Measurements from ENCODE around the gene CCDC33. TPM values are rescaled to one million over a fixed set of nuclear protein-coding genes. Genes with fewer than 3 reads are reported as not detected.

CCDC33 gene
- total and polyA plus RNA-seq, 2 donors: 0.39 to 1.4 TPM

- Histone ChIP-seq H3K27ac (ENCODE audit: low read depth in 1 of 2, low read length in 1 of 2) (no peak overlapping the region), H3K4me3 (ENCODE audit: low read length in 2 of 2) (no peak overlapping the region), H3K9me3 (ENCODE audit: control insufficient read depth in 2 of 2, insufficient read depth in 1 of 2, low read length in 1 of 2) (peaks cover 0 to 1% of the 10 kb centered on the region in 2 donors), H3K27me3 (ENCODE audit: control insufficient read depth in 2 of 2, insufficient read depth in 1 of 2, low read length in 1 of 2) (no peaks in the 10 kb centered on the region), H3K4me1 (ENCODE audit: control insufficient read depth in 2 of 2, insufficient read depth in 2 of 2, low read length in 2 of 2) (peaks cover under 1 to 25% of the 10 kb centered on the region in 2 donors), H3K36me3 (ENCODE audit: control insufficient read depth in 2 of 2, insufficient read depth in 2 of 2, low read length in 1 of 2) (peaks cover 0 to 3% of the 10 kb centered on the region in 2 donors)
- no peak for DNase-seq (ENCODE audit: low read depth in 6 of 9, low spot score in 9 of 9)
- 99% methylated on average over 9 of the region's 9 CpGs for WGBS
These were observed 38.8 kb upstream of the CCDC33 start for GRCh38 chr15:74197176-74197965.

- peaks cover 0 to 3% of the 10 kb centered on the region in 2 donors for H3K36me3 ChIP-seq (ENCODE audit: control insufficient read depth in 2 of 2, insufficient read depth in 2 of 2, low read length in 1 of 2)
- H3K27me3 ChIP-seq (ENCODE audit: control insufficient read depth in 2 of 2, insufficient read depth in 1 of 2, low read length in 1 of 2): peaks cover 0 to 5% of the 10 kb centered on the region in 2 donors
- H3K4me3 ChIP-seq (ENCODE audit: low read length in 2 of 2): no peak overlapping the region
- no peaks in the 10 kb centered on the region for H3K9me3 ChIP-seq (ENCODE audit: control insufficient read depth in 2 of 2, insufficient read depth in 1 of 2, low read length in 1 of 2)
- DNase-seq (ENCODE audit: low read depth in 6 of 9, low spot score in 9 of 9): no peak
- H3K27ac ChIP-seq (ENCODE audit: low read depth in 1 of 2, low read length in 1 of 2): no peak overlapping the region
- 97% methylated on average over 6 of the region's 6 CpGs for WGBS
- peaks cover 8 to 39% of the 10 kb centered on the region in 2 donors for H3K4me1 ChIP-seq (ENCODE audit: control insufficient read depth in 2 of 2, insufficient read depth in 2 of 2, low read length in 2 of 2)
These were observed 36.9 kb upstream of the CCDC33 start for GRCh38 chr15:74199297-74199652.

- no peaks in the 10 kb centered on the region for H3K9me3 ChIP-seq (ENCODE audit: control insufficient read depth in 2 of 2, insufficient read depth in 1 of 2, low read length in 1 of 2)
- peaks cover 8 to 50% of the 10 kb centered on the region in 2 donors for H3K4me1 ChIP-seq (ENCODE audit: control insufficient read depth in 2 of 2, insufficient read depth in 2 of 2, low read length in 2 of 2)
- 100% methylated on average over 1 of the region's 1 CpG for WGBS
- H3K4me3 ChIP-seq (ENCODE audit: low read length in 2 of 2): no peak overlapping the region
- H3K36me3 ChIP-seq (ENCODE audit: control insufficient read depth in 2 of 2, insufficient read depth in 2 of 2, low read length in 1 of 2): peaks cover 0 to 2% of the 10 kb centered on the region in 2 donors
- no peak for DNase-seq (ENCODE audit: low read depth in 6 of 9, low spot score in 9 of 9)
- H3K27ac ChIP-seq (ENCODE audit: low read depth in 1 of 2, low read length in 1 of 2): no peak overlapping the region
- peaks cover 0 to 5% of the 10 kb centered on the region in 2 donors for H3K27me3 ChIP-seq (ENCODE audit: control insufficient read depth in 2 of 2, insufficient read depth in 1 of 2, low read length in 1 of 2)
These were observed 35.7 kb upstream of the CCDC33 start for GRCh38 chr15:74200412-74200815.

- Histone ChIP-seq H3K4me3 (ENCODE audit: low read length in 2 of 2) (no peak overlapping the region), H3K27ac (ENCODE audit: low read depth in 1 of 2, low read length in 1 of 2) (no peak overlapping the region), H3K9me3 (ENCODE audit: control insufficient read depth in 2 of 2, insufficient read depth in 1 of 2, low read length in 1 of 2) (no peaks in the 10 kb centered on the region), H3K4me1 (ENCODE audit: control insufficient read depth in 2 of 2, insufficient read depth in 2 of 2, low read length in 2 of 2) (peaks cover 8 to 56% of the 10 kb centered on the region in 2 donors), H3K36me3 (ENCODE audit: control insufficient read depth in 2 of 2, insufficient read depth in 2 of 2, low read length in 1 of 2) (no peaks in the 10 kb centered on the region), H3K27me3 (ENCODE audit: control insufficient read depth in 2 of 2, insufficient read depth in 1 of 2, low read length in 1 of 2) (peaks cover 0 to 5% of the 10 kb centered on the region in 2 donors)
- 91% methylated on average over 8 of the region's 8 CpGs for WGBS
- no peak for DNase-seq (ENCODE audit: low read depth in 6 of 9, low spot score in 9 of 9)
These were observed 35.2 kb upstream of the CCDC33 start for GRCh38 chr15:74200871-74201419.

- 74% methylated on average over 7 of the region's 7 CpGs for WGBS
- DNase-seq (ENCODE audit: low read depth in 6 of 9, low spot score in 9 of 9): no peak
- peaks cover 8 to 65% of the 10 kb centered on the region in 2 donors for H3K4me1 ChIP-seq (ENCODE audit: control insufficient read depth in 2 of 2, insufficient read depth in 2 of 2, low read length in 2 of 2)
These were observed 34.3 kb upstream of the CCDC33 start for GRCh38 chr15:74201710-74202420.

GRCh38 chr15:74202452-74203401, 33.4 kb upstream of the CCDC33 start, which contains the start of gene STRA6:
Gene STRA6, minus strand, starts transcription at chr15:74202787. Its CDS starts 520 bp downstream, at chr15:74202267.
- Histone ChIP-seq H3K27ac (ENCODE audit: low read depth in 1 of 2, low read length in 1 of 2) (peak within 1 kb of the TSS in 1 of 2 donors; percentile 57), H3K9me3 (ENCODE audit: control insufficient read depth in 2 of 2, insufficient read depth in 1 of 2, low read length in 1 of 2) (no peaks in the 10 kb centered on the region), H3K4me3 (ENCODE audit: low read length in 2 of 2) (peak within 1 kb of the TSS in 1 of 2 donors; percentile 20), H3K27me3 (ENCODE audit: control insufficient read depth in 2 of 2, insufficient read depth in 1 of 2, low read length in 1 of 2) (peaks cover 0 to 5% of the 10 kb centered on the region in 2 donors), H3K36me3 (ENCODE audit: control insufficient read depth in 2 of 2, insufficient read depth in 2 of 2, low read length in 1 of 2) (no peaks in the 10 kb centered on the region), H3K4me1 (ENCODE audit: control insufficient read depth in 2 of 2, insufficient read depth in 2 of 2, low read length in 2 of 2) (peaks cover 8 to 73% of the 10 kb centered on the region in 2 donors)
- WGBS: 59% methylated on average over 26 of the region's 26 CpGs
- DNase-seq (ENCODE audit: low read depth in 6 of 9, low spot score in 9 of 9): peak in 3 of 9 donors; percentile 39 to 66 (median 43)

More at GRCh38 chr15:74201710-74202420, 34.3 kb upstream of the CCDC33 start:
- H3K27ac ChIP-seq (ENCODE audit: low read depth in 1 of 2, low read length in 1 of 2): no peak overlapping the region
- no peaks in the 10 kb centered on the region for H3K36me3 ChIP-seq (ENCODE audit: control insufficient read depth in 2 of 2, insufficient read depth in 2 of 2, low read length in 1 of 2)
- peaks cover 0 to 5% of the 10 kb centered on the region in 2 donors for H3K27me3 ChIP-seq (ENCODE audit: control insufficient read depth in 2 of 2, insufficient read depth in 1 of 2, low read length in 1 of 2)
- H3K9me3 ChIP-seq (ENCODE audit: control insufficient read depth in 2 of 2, insufficient read depth in 1 of 2, low read length in 1 of 2): no peaks in the 10 kb centered on the region
- no peak overlapping the region for H3K4me3 ChIP-seq (ENCODE audit: low read length in 2 of 2)

GRCh38 chr15:74203914-74204431, 32.2 kb upstream of the CCDC33 start:
- H3K36me3 ChIP-seq (ENCODE audit: control insufficient read depth in 2 of 2, insufficient read depth in 2 of 2, low read length in 1 of 2): no peaks in the 10 kb centered on the region
- peaks cover 0 to 5% of the 10 kb centered on the region in 2 donors for H3K27me3 ChIP-seq (ENCODE audit: control insufficient read depth in 2 of 2, insufficient read depth in 1 of 2, low read length in 1 of 2)
- H3K9me3 ChIP-seq (ENCODE audit: control insufficient read depth in 2 of 2, insufficient read depth in 1 of 2, low read length in 1 of 2): no peaks in the 10 kb centered on the region
- H3K4me1 ChIP-seq (ENCODE audit: control insufficient read depth in 2 of 2, insufficient read depth in 2 of 2, low read length in 2 of 2): peaks cover 8 to 86% of the 10 kb centered on the region in 2 donors
- H3K27ac ChIP-seq (ENCODE audit: low read depth in 1 of 2, low read length in 1 of 2): no peak overlapping the region
- WGBS: 80% methylated on average over 10 of the region's 10 CpGs
- DNase-seq (ENCODE audit: low read depth in 6 of 9, low spot score in 9 of 9): no peak
- no peak overlapping the region for H3K4me3 ChIP-seq (ENCODE audit: low read length in 2 of 2)

GRCh38 chr15:74205582-74205947, 30.6 kb upstream of the CCDC33 start:
- H3K27me3 ChIP-seq (ENCODE audit: control insufficient read depth in 2 of 2, insufficient read depth in 1 of 2, low read length in 1 of 2): peaks cover 0 to 5% of the 10 kb centered on the region in 2 donors
- no peak overlapping the region for H3K27ac ChIP-seq (ENCODE audit: low read depth in 1 of 2, low read length in 1 of 2)

More at GRCh38 chr15:74205582-74205947, 30.6 kb upstream of the CCDC33 start:
- Histone ChIP-seq H3K36me3 (ENCODE audit: control insufficient read depth in 2 of 2, insufficient read depth in 2 of 2, low read length in 1 of 2) (no peaks in the 10 kb centered on the region), H3K4me3 (ENCODE audit: low read length in 2 of 2) (no peak overlapping the region), H3K4me1 (ENCODE audit: control insufficient read depth in 2 of 2, insufficient read depth in 2 of 2, low read length in 2 of 2) (peaks cover 8 to 97% of the 10 kb centered on the region in 2 donors), H3K9me3 (ENCODE audit: control insufficient read depth in 2 of 2, insufficient read depth in 1 of 2, low read length in 1 of 2) (no peaks in the 10 kb centered on the region)
- DNase-seq (ENCODE audit: low read depth in 6 of 9, low spot score in 9 of 9): no peak
- WGBS: 78% methylated on average over 4 of the region's 4 CpGs

All from thymus (tissue), 11 donors.